GM21576 (cell line): ENCODE results near the gene PRIM2.
A peak's percentile ranks its signal among the peaks of the same experiment; 100 is the strongest.
"Not testable (repeated sequence)": the region's sequence is repeated elsewhere in the genome, so short reads cannot be mapped to it uniquely, and the experiment has no call there.

Experiments used
- ATAC-seq: cut with Tn5 transposase; IDR thresholded peaks from one replicate; pipeline ENCODE4 v1.9.1; 2021; ENCODE audit warnings: mild to moderate bottlenecking, moderate library complexity; ENCODE audit not compliant: unreplicated experiment

Gene PRIM2

GRCh38 chr6:57444787-57445186 lies 127.4 kb downstream of the PRIM2 start:
- ATAC-seq, result not testable (repeated sequence)

DNA sequence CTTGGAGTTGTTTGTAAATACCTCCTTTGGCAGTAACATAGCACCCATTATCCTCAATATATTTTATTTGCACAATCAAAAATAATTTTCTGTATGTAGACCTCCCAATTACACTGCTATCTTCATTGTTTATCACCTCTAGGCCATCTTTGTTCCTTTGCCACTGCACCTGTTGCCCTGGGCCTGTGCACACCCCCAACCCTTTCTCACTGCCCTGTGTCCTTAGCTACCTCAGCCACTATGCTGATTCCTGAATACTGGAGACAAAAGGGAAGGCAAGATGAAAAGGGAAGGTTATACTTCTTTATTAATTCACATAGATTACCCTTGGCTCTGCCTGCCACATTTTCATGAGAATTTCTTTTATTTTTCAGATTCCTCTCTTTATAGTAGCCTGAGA lies 127.9 kb downstream of the PRIM2 start:
- peak; percentile 36 for ATAC-seq

DNA sequence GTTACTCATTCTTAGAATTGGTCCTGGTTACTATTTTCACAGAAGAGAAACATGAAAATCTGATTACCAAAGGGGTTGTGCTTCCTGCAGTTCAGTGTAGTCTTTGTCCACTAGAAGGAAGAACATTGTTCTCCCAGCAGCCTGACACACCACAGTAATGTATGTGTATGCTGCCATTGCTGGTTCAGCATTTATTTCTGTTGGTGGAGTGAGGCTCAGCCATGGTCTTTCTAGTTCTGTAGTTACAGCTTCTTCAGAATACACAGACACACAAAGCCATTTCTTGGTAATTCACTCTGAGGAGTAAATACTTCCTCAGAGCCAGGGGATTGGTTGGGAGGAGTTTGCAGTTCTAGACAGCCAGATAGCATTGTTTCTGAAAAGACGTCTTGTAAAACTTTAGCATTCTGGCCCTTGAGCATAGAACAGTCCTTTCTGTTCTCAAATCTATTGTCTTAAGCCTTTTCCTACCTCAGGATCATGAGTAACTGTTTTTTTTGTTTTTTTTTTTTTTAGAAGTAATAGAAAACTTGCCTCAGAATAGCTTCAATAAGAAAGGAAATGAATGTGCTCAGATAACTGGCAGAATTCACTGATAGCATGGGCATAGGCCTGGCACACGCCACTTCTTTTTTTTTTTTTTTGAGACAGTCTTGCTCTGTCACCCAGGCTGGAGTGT lies 128.5 kb downstream of the PRIM2 start:
- ATAC-seq, result peak; percentile 71

GRCh38 chr6:57449496-57450066 lies 132.2 kb downstream of the PRIM2 start:
- not testable (repeated sequence) for ATAC-seq

GRCh38 chr6:57459781-57460180 lies 142.4 kb downstream of the PRIM2 start:
- ATAC-seq, result not testable (repeated sequence)

- ATAC-seq, result not testable (repeated sequence)
Measured at GRCh38 chr6:57461022-57461421, 143.6 kb downstream of the PRIM2 start.

- ATAC-seq, result not testable (repeated sequence)
Measured at GRCh38 chr6:57463809-57464208, 146.4 kb downstream of the PRIM2 start.

GRCh38 chr6:57465968-57466367 lies 148.5 kb downstream of the PRIM2 start:
- ATAC-seq, result not testable (repeated sequence)

GRCh38 chr6:57469072-57469471 lies 151.6 kb downstream of the PRIM2 start:
- ATAC-seq, result no peak

DNA sequence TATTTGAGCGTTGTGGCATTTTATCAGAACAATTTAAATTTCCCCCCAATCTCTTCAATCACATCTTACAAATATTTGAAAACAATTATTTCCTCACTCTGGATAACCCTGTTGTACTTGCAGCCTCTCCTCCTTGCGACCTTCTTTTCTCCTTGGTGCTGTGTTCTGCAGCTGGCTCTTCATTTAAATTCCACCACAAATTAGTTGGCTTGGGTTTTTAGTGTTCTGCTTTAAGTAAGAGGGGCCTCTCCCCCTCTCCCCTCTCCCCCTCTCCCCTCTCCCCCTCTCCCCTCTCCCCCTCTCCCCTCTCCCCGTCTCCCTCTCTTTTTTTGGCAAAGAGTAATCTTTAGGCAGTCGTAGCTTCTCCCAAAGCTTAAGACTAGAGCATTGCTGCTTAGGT lies 152.7 kb downstream of the PRIM2 start:
- not testable (repeated sequence) for ATAC-seq

DNA sequence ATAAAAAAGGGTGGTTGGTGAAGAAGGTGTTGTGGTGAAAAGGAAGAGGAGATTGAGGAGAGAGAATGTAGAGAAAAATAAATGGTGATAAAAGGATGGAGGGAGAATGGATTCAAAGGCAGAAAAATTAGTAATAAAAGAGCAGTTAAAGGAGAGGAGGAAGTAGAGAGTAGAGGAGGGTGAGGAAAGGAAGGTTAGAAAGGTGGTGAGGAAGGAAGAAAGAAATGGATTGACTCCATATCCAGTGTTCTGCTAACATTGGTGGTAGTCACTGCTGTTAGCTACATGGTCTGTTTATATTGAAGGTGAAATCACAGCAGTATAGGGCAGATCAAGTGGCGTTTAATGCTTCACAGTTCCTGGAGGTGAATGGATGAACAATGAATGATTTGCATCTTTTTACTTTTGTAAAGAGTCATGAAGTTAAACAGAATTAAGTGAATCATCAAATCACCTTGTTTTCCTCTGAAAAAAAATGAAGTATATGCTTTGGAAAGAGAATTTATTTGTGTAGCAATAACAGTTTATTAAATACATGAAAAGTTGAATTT lies 154.0 kb downstream of the PRIM2 start:
- not testable (repeated sequence) for ATAC-seq

DNA sequence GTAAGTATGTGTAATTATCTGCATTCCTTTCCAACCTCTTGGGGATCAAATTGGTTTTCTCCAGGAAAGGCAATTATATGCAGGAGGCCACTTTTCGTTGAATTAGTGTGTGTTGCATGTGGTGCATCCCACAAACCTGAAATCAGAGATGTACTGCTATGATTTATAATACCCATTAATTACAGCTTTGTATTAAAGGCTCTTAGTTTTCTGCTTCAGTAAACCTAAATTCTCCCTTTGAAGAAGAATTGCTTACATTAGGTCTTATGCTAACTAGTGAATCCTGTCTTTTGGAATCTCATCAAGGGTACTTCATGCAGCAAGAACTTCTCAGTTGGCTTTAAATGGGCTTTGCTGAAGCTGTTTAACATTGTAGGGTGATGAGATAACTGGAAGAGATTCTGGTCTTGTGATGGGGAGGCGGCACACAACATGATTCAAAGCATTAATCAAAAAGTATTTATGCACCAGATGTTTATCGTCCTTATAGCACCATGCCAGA lies 155.5 kb downstream of the PRIM2 start:
- ATAC-seq, result not testable (repeated sequence)

- ATAC-seq, result not testable (repeated sequence)
Measured at GRCh38 chr6:57474862-57475475, 157.5 kb downstream of the PRIM2 start.

GRCh38 chr6:57475656-57476055 lies 158.2 kb downstream of the PRIM2 start:
- ATAC-seq, result not testable (repeated sequence)

DNA sequence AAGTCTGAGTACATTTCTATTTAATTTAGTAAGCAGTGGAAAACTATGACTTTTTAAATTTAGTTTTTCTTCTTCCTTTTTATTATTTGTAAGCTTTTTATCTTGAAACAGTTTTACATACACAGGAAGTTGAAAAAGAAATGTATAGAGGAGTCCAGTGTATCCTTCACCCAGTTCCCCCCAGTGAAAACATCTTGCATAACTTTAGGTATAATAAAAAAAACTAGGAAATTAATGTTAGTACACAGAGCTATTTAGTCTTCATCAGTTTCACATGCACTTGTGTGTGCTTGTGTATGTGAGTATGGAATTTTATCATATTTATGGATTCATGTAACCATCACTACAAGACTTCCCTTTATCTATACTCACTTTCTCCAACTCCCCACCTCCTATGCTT lies 162.8 kb downstream of the PRIM2 start:
- ATAC-seq, result not testable (repeated sequence)

GRCh38 chr6:57481121-57481520 lies 163.7 kb downstream of the PRIM2 start:
- ATAC-seq, result not testable (repeated sequence)

- not testable (repeated sequence) for ATAC-seq
Measured at GRCh38 chr6:57482471-57482870, 165.0 kb downstream of the PRIM2 start.

DNA sequence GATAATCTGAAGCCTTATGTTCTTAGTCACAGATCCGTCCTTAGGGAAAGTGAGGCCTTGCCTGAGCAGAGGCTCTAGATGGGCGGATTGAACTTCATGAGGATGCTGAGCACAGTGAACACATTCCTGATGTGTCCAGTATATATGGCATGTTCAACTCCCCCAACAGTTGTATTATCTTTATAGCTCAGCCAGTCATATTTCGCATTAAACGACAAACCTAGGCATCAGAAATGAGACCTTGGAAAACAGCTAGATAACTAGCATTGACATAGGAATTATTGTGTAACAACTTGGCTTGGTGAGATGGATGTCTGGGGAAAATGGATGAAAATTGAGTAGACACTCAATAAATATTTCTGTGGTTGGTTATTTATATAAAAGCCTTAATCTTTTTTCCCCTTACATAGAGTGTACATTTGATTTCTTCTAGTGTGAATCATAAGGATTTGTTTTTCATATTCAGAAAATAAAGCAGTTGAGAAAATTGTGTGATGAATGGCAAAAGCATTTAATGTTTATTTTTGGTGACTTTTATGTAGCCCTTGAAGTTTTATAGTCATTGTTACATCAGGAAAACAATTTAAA lies 169.2 kb downstream of the PRIM2 start:
- ATAC-seq, result not testable (repeated sequence)

GRCh38 chr6:57488551-57488950 lies 171.1 kb downstream of the PRIM2 start:
- ATAC-seq, result not testable (repeated sequence)

- not testable (repeated sequence) for ATAC-seq
Measured at GRCh38 chr6:57489887-57490286, 172.5 kb downstream of the PRIM2 start.

- not testable (repeated sequence) for ATAC-seq
Measured at GRCh38 chr6:57491795-57492194, 174.4 kb downstream of the PRIM2 start.
